NK-92 treated with Interleukin-12 subunit alpha and Interleukin-12 subunit beta, amount 100 ng/mL, for 24 hours (cell line): Measurements from ENCODE around the gene FPR2.
"Not testable (repeated sequence)": the region's sequence is repeated elsewhere in the genome, so short reads cannot be mapped to it uniquely, and the experiment has no call there.

Experiments
- DNase-seq: peaks from one replicate; lab custom pipeline; 2025; lab: John Stamatoyannopoulos, UW

FPR2 gene

GRCh38 chr19:51760697-51761356 lies at the start of gene FPR2:
Gene FPR2, plus strand, starts transcription at chr19:51761180. Its CDS starts 7,479 bp downstream, at chr19:51768659.
- DNase-seq, result no peak

- no peak for DNase-seq
Observed at GRCh38 chr19:51711702-51712101, 49.3 kb upstream of the FPR2 start.

- DNase-seq, result no peak
Observed at GRCh38 chr19:51712461-51713081, 48.4 kb upstream of the FPR2 start.

- DNase-seq, result no peak
Observed at GRCh38 chr19:51713319-51714285, 47.4 kb upstream of the FPR2 start.

GRCh38 chr19:51714848-51715247 lies 46.1 kb upstream of the FPR2 start:
- no peak for DNase-seq

- no peak for DNase-seq
Observed at GRCh38 chr19:51715850-51716249, 45.1 kb upstream of the FPR2 start.

- DNase-seq, result no peak
Observed at GRCh38 chr19:51716925-51717324, 44.1 kb upstream of the FPR2 start.

- DNase-seq, result no peak
Observed at GRCh38 chr19:51719251-51719988, 41.6 kb upstream of the FPR2 start.

GRCh38 chr19:51721905-51722304 lies 39.1 kb upstream of the FPR2 start:
- DNase-seq, result no peak

- no peak for DNase-seq
Observed at GRCh38 chr19:51722492-51722891, 38.5 kb upstream of the FPR2 start.

- no peak for DNase-seq
Observed at GRCh38 chr19:51724543-51724942, 36.4 kb upstream of the FPR2 start.

- no peak for DNase-seq
Observed at GRCh38 chr19:51726049-51726448, 34.9 kb upstream of the FPR2 start.

- DNase-seq, result no peak
Observed at GRCh38 chr19:51727349-51727880, 33.6 kb upstream of the FPR2 start.

GRCh38 chr19:51729781-51730180 lies 31.2 kb upstream of the FPR2 start:
- DNase-seq, result no peak

GRCh38 chr19:51733742-51734522 lies 27.0 kb upstream of the FPR2 start:
- no peak for DNase-seq

GRCh38 chr19:51735759-51736449 lies 25.1 kb upstream of the FPR2 start:
- no peak for DNase-seq

- no peak for DNase-seq
Observed at GRCh38 chr19:51737389-51737788, 23.6 kb upstream of the FPR2 start.

GRCh38 chr19:51737924-51738323 lies 23.1 kb upstream of the FPR2 start:
- no peak for DNase-seq

GRCh38 chr19:51738523-51738922 lies 22.5 kb upstream of the FPR2 start:
- DNase-seq, result not testable (repeated sequence)

GRCh38 chr19:51739466-51740213 lies 21.3 kb upstream of the FPR2 start:
- DNase-seq, result no peak
